ENCODE results near the gene S1PR4.

- no peak for TF ChIP-seq BCL3 (CRISPR knock-in tag; IDR thresholded peaks at IDR 0.05)
- TF ChIP-seq FOSL2 (CRISPR knock-in tag; IDR thresholded peaks at IDR 0.05): no peak
- TF ChIP-seq EP300 (IDR thresholded peaks at IDR 0.05; ENCODE audit: low read depth in 2 of 2, low read length in 2 of 2): no peak
- TF ChIP-seq EP300 (CRISPR knock-in tag; IDR thresholded peaks at IDR 0.05; ENCODE audit: borderline replicate concordance): no peak
- TF ChIP-seq ZFP82 (CRISPR knock-in tag; IDR thresholded peaks at IDR 0.05; ENCODE audit: borderline replicate concordance): no peak
- TF ChIP-seq MNT (IDR thresholded peaks at IDR 0.05): no peak
- TF ChIP-seq SPEN (CRISPR knock-in tag; IDR thresholded peaks at IDR 0.05; ENCODE audit: low read depth): no peak
- TF ChIP-seq E2F5 (CRISPR knock-in tag; conservative IDR thresholded peaks at IDR 0.05): no peak
- TF ChIP-seq ATF3 (CRISPR knock-in tag; IDR thresholded peaks at IDR 0.05): no peak
- no peak for TF ChIP-seq MED8 (CRISPR knock-in tag; IDR thresholded peaks at IDR 0.05; ENCODE audit: insufficient replicate concordance)
- TF ChIP-seq SMC3 (IDR thresholded peaks at IDR 0.05; ENCODE audit: low read length): no peak
These were observed 30.1 kb upstream of the S1PR4 start for GRCh38 chr19:3148503-3148902.

Data from HepG2 (cell line).